Epithelial cell of esophagus (primary cell): ENCODE results near the gene CD69.
"Not testable (repeated sequence)": the region's sequence is repeated elsewhere in the genome, so short reads cannot be mapped to it uniquely, and the experiment has no call there.

Experiments used
- DNase-seq: peaks from one replicate; pipeline ENCODE4 v3.0.0; 2010; ENCODE audit warnings: low read depth
- H3K4me3 ChIP-seq: 2 replicates; pipeline ENCODE4 v1.5.1; 2011; ENCODE audit warnings: mild to moderate bottlenecking, low read length, control low read depth
- CTCF ChIP-seq: IDR thresholded peaks from 2 replicates; pipeline ENCODE4 v1.5.1; 2011; ENCODE audit warnings: low read depth, mild to moderate bottlenecking, low read length, control low read depth, inconsistent platforms; ENCODE audit not compliant: insufficient read depth; ENCODE audit errors: missing control alignments

CD69 gene

GRCh38 chr12:9718968-9719367 is 41.7 kb downstream of the CD69 start:
- no peak for TF ChIP-seq CTCF
- H3K4me3 ChIP-seq: no peak overlapping the region
- DNase-seq: no peak

- H3K4me3 ChIP-seq: no peak overlapping the region
- no peak for DNase-seq
- TF ChIP-seq CTCF: no peak
Measured at GRCh38 chr12:9717070-9717925, 43.4 kb downstream of the CD69 start.

- H3K4me3 ChIP-seq, DNase-seq: not testable (repeated sequence)
Measured at GRCh38 chr12:9713032-9713558, 47.6 kb downstream of the CD69 start.

GRCh38 chr12:9711664-9712063 is 49.0 kb downstream of the CD69 start:
- H3K4me3 ChIP-seq: no peak overlapping the region
- DNase-seq: peak; percentile 27
- no peak for TF ChIP-seq CTCF

GRCh38 chr12:9710584-9711375 is 49.9 kb downstream of the CD69 start:
- DNase-seq: no peak
- H3K4me3 ChIP-seq: no peak overlapping the region
- no peak for TF ChIP-seq CTCF

- no peak overlapping the region for H3K4me3 ChIP-seq
- TF ChIP-seq CTCF: no peak
- DNase-seq: no peak
Measured at GRCh38 chr12:9708853-9709252, 51.8 kb downstream of the CD69 start.
